ENCODE results near the gene DISC1.

Gene DISC1

DNA sequence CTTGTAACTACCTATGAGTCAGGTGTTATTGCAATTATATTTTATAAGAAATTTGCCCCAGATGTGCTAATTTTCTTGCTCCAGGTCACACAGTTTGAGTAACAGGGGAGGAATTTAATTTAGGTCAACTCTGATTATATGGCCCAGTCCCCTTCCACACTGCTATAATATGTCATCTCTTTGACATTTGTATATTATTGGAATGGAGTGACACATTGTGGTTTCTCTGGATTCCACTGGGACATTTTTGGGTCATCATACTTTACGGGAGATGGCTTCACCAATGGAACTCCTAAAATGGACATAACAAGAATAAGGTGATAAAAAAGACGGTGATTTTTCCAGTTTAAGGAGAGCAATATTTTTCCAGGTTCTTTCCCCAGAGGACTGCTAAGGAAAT is 191.2 kb downstream of the DISC1 start:
- TF ChIP-seq CTCF (IDR thresholded peaks at IDR 0.05; ENCODE audit: insufficient read depth, low read depth, low read length, missing control alignments): no peak
- no peak for DNase-seq (ENCODE audit: low read depth)
- H3K4me3 ChIP-seq (ENCODE audit: low read depth, low read length): no peak overlapping the region

DNA sequence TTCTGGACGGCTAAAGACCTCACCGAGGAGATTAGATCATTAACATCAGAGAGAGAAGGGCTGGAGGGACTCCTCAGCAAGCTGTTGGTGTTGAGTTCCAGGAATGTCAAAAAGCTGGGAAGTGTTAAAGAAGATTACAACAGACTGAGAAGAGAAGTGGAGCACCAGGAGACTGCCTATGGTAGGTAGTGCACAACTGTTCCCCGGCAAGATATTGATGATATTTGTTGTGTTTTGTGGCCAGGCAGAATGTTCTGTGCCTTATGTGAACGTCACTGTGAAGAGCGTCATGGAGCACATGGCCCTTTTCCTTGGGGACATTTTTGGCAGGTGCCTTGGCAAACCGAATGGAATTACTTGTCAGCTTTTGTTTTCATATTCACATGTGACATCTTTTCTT is 191.7 kb downstream of the DISC1 start:
- no peak overlapping the region for H3K4me3 ChIP-seq (ENCODE audit: low read depth, low read length)
- TF ChIP-seq CTCF (IDR thresholded peaks at IDR 0.05; ENCODE audit: insufficient read depth, low read depth, low read length, missing control alignments): no peak
- DNase-seq (ENCODE audit: low read depth): no peak

- DNase-seq (ENCODE audit: low read depth): no peak
- no peak for TF ChIP-seq CTCF (IDR thresholded peaks at IDR 0.05; ENCODE audit: insufficient read depth, low read depth, low read length, missing control alignments)
- H3K4me3 ChIP-seq (ENCODE audit: low read depth, low read length): no peak overlapping the region
Measured at GRCh38 chr1:231821281-231821680, 194.7 kb downstream of the DISC1 start.

DNA sequence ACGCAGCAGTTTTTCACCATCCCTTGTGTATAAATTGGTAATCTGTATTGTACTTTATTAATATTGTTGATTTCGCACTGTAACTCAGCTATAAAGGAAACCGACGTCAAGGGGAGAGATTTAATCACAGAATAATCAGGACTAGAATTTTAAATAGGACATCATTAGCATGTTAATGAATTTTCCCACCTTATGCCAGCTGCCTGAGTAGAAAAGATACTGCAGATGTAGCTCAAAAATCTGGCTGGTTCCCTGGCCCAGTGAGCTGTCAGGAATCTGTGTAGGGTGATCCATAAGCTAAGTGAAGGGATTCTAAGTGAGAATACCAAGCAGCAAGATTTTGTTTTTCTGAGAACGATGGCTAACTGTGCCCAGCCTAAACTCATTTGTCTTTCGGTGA is 195.5 kb downstream of the DISC1 start:
- H3K4me3 ChIP-seq (ENCODE audit: low read depth, low read length): no peak overlapping the region
- no peak for DNase-seq (ENCODE audit: low read depth)
- TF ChIP-seq CTCF (IDR thresholded peaks at IDR 0.05; ENCODE audit: insufficient read depth, low read depth, low read length, missing control alignments): no peak

DNA sequence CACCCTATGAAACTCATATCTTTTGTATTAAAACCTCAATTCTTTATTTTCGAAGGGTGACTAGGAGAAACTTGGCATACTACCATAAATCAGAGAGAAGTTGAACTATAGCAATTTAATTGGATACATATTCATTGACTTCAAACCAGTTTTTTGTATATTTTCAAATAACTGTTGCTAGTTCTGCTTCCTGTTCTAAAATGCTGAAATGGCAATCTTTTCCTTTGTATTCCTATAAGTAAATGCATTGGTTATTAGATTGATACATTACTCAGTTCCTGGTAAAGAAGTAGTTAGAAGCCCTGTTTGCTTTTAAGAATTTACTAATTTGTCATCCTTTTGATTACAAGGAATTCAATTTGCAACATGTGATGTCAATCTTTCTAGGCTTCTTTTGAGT is 200.0 kb downstream of the DISC1 start:
- DNase-seq (ENCODE audit: low read depth): no peak
- TF ChIP-seq CTCF (IDR thresholded peaks at IDR 0.05; ENCODE audit: insufficient read depth, low read depth, low read length, missing control alignments): no peak

DNA sequence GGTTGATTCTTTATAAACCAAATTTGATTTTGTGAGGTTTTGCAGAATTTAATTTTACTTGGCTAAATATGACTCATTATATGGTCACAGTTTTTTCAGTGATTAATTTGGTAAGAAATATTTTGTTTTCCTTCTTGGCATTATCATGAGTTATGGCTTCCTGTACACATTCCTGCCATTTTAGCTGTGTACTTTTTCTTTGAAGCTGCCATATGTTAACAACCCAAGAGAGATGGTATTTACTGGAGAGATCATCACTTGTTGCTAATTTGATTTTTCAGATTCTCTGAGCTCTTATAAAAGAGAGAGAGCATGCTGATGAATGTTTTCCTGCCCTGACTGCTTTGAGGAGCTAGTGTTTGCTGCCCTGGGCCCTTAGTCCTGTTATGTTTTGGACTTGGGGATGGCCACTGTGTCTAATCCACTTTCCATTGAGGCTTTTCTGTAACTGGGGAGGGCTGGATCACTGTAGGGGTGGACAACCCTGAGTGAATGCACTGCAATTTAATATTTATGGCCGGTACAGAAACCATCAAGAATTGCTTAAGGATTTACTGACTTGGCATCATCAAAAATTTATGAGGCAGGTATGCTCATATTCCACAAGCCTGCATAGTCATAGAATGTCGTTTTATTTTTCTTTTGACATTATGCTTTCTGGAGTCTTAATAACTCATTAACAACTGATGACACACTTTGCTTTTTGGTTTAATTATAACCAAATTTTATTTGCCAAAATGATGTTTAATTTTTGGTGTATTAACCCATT is 200.9 kb downstream of the DISC1 start:
- H3K4me3 ChIP-seq (ENCODE audit: low read depth, low read length): no peak overlapping the region
- TF ChIP-seq CTCF (IDR thresholded peaks at IDR 0.05; ENCODE audit: insufficient read depth, low read depth, low read length, missing control alignments): no peak
- no peak for DNase-seq (ENCODE audit: low read depth)

More for the DNA sequence above, 200.0 kb downstream of the DISC1 start:
- no peak overlapping the region for H3K4me3 ChIP-seq (ENCODE audit: low read depth, low read length)
